GM18909 (cell line): ENCODE results near the gene INF2.

Source experiments
- ATAC-seq: cut with Tn5 transposase; IDR thresholded peaks from one replicate; pipeline ENCODE4 v1.9.1; 2021; ENCODE audit warnings: mild to moderate bottlenecking; ENCODE audit not compliant: unreplicated experiment, poor library complexity

Gene INF2

DNA sequence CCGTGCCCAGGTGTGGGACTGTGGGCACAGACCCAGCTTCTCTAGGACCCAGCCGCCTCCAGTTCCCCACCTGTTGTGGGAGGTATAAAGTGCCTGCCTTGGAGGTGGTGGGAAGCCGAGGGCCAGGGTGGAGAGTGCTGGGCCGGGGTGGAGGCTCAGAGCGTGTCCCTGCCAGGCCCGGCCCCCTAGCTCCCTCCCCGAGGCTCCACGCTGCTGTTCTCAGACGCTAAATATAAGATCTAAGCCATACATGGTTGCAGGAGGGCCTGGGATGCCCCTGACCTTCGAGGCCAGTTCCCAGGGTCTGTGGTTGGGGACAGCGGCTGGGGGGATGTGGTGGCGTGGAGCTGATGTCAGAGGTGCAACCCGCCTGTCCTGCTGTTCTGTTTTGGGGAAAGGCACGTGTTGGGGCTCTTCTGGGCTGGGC lies 10.8 kb downstream of the INF2 start:
- no peak for ATAC-seq

DNA sequence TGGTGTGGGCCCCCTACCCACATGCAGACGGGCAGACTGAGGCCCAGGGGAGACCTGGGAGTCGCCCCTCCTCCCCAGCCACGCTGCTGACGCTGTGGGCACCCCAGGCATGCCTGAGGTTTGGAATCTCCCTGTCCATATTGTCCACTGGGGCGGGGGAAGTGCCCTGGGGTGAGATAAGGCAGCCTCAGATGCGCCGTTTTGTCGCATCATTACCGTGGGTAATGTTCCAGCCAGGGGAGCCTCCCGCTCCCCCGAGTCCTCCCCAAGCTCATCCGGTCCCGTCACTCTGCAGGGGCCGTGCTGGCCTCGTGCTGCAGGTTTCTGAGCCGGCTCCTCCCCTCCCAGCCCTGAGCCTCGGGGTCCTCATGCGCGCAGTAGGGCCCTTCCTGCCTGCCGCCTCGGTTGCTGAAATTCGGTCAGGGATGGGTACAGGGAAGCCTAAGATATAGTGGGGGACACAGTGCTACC lies 11.4 kb downstream of the INF2 start:
- no peak for ATAC-seq

DNA sequence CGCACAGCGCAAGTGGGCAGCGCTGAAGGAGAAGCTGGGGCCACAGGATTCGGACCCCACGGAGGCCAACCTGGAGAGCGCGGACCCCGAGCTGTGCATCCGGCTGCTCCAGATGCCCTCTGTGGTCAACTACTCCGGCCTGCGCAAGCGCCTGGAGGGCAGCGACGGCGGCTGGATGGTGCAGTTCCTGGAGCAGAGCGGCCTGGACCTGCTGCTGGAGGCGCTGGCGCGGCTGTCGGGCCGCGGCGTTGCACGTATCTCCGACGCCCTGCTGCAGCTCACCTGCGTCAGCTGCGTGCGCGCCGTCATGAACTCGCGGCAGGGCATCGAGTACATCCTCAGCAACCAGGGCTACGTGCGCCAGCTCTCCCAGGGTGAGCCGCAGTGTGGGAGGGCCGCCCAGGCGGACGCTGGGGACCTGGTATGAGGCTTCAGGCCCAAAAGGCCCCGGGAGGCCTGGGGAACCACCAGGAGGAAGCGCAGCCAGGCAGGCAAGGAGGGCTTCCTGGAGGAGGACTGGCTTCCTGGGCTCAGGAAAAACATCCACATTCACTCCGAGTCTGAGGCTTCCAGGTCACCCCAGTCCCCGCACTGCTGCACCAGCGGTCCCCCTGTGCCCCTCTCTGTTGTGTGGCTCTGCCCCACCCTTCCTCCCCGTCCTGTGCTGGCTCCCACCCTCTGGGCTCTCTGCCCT lies 12.1 kb downstream of the INF2 start:
- no peak for ATAC-seq

DNA sequence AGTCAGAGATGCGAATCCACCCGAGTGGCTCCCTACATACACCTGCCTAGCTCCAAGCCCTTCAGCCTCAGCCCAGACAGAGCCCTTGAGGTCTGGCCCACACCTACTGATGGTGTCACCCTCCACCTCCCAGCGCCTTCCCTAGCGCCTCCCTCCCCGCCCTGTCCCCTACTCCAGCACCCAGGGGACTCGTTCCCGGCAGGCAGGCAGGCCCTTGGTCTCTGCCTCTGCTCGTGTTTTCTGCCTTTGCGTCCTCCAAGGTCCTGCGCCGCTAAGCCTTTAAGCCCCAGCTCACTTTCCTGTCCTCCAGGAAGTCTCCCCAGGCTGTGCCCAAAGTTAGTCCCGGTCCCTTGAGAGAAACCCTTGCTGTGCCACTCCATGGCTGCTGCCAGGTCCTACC lies 12.7 kb downstream of the INF2 start:
- ATAC-seq = no peak

DNA sequence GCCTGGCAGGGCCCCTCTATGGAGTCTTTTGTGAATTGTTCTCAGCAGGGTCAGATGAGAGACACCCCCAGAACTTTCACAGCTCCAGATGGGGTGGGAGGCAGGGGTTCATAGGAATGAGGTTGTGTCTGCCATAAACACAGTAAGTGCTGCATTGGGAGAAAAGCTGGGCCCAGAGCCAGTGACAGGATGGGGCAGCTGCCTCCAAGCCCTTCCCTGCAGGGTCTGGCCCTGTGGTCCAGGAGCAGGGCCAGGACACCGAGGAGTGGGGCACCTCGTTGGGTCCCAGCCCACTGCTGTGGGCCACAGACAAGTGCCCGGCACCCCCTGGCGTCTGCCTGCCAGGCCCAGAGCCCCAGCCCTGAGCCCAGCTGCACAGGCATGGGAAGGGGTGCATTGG lies 13.3 kb downstream of the INF2 start:
- ATAC-seq = no peak

DNA sequence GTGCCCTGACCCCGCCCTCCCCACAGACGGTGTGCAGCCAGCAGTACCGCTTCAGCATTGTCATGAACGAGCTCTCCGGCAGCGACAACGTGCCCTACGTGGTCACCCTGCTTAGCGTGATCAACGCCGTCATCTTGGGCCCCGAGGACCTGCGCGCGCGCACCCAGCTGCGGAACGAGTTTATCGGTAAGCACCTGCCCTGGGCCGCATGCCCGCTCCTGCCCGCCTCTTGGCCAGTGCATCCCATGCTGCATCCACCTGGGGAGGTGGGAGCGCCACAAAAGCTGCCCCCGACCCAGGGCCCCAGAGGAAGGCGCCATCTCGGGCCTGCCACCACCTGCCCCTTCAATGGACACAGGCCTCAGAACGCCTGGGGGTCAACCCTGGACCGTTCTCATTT lies 13.9 kb downstream of the INF2 start:
- no peak for ATAC-seq

DNA sequence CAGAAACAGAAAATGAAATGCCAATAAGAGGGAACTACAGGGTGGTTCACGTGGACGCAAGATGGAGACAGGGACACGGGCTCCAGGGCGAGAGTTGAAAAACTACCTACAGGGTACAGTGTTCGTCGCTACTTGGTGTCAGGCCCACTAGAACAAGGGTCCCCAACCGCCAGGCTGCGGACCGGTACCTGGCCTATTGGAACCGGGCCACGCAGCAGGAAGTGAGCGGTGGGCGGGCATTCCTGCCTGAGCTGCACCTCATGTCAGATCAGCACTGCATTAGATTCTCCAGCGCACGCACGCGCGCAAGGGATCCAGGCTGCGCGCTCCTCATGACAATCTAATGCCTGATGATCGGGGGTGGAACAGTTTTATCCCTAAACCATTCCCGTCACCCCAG lies 14.8 kb downstream of the INF2 start:
- no peak for ATAC-seq

DNA sequence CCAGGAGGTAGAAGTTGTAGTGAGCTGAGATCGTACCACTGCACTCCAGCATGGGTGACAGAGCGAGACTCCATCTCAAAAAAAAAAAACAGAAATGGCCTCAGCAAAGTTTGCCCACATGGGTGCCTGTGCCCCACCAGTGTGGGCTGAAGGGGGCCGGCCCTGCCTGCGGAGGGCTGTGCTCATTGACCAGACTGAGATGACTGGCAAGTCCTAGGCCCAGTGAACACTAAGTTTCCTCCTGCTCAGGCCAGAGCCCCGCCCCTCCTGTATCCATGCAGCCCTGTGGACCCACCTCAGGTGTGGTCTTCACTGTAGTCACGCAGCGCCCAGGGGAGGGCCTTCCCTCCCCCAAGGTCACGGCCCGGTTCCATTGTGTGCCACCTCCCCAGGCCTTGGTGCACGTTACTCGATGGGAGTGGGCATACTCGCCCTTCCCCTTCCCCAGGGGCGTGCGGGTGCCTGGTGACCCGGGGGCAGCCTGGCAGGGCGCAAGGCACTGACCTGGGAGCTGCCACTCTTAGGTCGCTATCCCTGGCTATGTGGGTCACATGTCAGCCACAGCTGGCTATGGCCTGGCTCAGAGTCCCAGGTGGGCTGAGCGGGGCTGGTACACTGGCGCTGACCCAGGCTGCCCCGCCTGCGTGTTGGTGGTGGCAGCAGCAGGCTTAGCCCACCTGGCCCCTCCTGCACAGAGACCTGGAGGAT lies 16.1 kb downstream of the INF2 start:
- no peak for ATAC-seq

DNA sequence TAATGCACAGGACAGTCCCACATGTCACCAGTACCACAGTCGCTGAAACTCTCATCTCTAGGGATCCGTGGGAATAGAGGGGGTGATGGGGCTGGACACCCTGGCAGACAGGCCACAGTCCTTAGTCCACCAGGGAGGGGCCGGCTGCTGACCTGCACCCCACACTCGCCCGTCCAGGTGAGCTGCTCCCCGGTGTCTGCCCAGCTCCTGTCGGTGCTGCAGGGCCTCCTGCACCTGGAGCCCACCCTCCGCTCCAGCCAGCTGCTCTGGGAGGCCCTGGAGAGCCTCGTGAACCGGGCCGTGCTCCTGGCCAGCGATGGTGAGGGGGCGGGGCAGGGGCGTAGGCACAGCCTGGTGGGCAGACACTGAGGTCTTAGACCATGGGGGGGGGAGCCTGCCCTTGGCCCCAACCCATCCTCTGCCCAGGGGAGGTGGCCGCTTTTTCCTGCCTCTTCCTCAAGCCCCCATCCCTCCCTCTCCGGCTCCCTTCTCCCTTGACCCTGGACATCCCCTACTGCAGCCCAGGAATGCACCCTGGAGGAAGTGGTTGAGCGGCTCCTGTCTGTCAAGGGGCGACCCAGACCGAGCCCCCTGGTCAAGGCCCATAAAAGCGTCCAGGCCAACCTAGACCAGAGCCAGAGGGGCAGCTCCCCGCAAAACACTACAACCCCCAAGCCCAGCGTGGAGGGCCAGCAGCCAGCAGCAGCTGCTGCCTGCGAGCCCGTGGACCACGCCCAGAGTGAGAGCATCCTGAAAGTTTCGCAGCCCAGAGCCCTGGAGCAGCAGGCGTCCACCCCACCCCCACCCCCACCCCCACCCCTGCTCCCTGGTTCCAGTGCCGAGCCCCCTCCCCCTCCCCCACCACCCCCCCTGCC lies 17.6 kb downstream of the INF2 start:
- no peak for ATAC-seq

DNA sequence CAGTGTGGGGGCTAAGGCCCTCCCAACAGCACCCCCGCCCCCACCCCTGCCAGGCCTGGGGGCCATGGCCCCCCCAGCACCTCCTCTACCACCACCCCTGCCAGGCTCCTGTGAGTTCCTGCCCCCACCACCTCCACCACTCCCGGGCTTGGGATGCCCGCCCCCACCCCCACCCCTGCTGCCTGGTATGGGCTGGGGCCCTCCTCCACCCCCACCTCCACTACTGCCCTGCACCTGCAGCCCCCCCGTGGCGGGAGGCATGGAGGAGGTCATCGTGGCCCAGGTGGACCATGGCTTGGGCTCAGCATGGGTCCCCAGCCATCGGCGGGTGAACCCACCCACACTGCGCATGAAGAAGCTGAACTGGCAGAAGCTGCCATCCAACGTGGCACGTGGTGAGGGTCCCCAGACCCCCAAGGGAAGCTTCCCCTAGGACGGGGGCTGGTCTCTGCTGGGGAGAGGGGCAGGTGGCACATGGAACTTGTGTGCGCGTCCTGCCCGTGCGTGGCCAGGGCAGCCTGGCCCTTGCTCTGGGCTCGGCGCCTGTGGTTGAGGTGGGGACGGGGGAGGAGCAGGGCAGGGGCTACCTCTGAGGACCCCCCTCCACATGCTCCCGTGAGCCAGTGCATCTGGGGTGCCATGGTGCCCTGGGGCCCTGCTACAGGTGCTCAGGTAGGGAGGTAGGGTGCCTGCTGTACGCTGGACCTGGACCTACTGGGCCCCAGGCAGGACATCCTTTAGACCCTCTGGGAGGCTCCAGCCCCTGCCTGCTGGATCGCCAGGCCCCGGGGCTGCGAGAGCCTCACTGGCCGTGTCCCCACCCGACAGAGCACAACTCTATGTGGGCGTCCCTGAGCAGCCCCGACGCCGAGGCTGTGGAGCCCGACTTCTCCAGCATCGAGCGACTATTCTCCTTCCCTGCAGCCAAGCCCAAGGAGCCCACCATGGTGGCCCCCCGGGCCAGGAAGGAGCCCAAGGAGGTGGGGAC lies 18.5 kb downstream of the INF2 start:
- ATAC-seq = no peak

DNA sequence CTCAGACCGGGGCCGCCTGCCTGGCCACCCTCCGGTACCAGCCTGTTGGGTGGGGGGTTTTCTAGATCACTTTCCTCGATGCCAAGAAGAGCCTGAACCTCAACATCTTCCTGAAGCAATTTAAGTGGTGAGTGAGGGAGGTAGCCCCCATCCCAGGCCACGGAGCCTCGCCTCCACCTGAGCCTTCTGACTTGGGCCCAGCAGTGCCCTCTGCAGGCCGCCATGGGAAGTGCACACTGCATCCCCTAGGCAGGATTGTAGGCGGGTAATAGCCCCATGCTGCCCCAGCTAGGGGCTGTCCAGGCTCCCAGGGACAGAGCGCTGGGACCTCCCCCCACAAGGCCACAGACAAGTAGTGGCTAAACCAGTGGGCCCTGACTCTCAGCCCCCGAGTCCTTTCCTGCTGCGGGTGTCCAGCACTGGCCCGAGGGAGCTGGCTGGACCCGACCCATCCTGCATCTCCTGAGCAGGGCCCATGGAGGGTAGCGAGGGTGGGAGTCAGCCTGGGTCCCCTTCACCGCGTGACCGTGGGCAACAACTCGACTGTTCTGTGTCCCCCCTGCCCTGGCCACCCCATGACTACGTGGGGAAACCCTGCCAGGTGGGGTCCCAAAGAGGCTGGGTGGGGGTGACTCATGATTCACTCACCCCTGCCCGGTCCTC lies 19.3 kb downstream of the INF2 start:
- ATAC-seq = no peak

DNA sequence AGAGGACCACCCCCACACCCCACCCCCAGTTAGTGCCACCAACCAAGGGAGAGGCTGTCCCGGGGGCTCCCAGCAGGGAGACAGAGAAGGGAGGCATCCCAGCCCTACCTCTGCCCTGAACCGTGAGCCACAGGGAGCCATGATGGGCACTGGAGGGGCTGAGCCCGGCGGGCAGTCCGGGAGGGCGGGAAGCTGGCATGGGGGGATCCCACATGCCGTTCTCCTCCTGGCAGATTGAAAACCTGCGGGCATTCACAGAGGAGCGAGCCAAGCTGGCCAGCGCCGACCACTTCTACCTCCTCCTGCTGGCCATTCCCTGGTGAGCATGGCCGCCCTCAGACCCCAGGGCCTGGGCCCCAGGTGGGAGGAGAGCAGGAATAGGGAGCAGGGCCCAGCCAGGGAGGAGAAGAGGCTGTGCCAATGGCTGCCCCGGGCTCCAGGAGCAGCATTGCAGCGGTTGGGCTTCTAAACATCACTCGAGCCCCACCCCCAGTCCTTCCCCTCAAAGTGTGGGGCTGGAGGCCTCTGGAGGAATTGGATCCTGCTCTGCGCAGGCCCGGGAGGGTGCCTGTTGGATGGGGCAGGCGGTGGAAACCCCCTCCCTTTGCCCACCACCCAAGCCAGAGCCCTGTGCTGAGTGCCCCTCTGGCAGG lies 20.1 kb downstream of the INF2 start:
- ATAC-seq = no peak

DNA sequence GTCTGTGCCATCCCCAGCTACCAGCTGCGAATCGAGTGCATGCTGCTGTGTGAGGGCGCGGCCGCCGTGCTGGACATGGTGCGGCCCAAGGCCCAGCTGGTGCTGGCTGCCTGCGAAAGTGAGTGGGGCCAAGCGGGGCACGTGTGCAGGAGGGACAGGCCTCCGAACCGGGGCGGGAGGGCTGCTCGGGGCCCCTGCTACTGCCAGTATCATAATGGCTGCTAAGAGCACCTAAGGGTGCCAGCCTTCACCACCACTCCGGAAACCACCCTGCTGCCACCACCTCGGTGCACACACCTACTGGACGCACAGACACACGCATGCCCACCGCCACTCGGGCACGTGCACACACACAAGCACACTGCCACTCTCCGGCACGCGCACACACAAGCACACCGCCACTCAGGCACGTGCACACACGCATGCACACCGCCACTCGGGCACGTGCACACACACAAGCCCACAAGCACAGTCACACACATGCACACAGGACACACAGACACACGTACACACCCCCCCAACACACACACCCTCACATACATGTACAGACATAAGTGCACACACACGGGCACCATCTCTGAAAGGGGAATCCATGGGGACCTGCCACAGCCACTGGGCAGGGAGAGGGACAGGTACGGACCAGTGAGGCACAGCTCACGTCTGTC lies 20.8 kb downstream of the INF2 start:
- no peak for ATAC-seq

DNA sequence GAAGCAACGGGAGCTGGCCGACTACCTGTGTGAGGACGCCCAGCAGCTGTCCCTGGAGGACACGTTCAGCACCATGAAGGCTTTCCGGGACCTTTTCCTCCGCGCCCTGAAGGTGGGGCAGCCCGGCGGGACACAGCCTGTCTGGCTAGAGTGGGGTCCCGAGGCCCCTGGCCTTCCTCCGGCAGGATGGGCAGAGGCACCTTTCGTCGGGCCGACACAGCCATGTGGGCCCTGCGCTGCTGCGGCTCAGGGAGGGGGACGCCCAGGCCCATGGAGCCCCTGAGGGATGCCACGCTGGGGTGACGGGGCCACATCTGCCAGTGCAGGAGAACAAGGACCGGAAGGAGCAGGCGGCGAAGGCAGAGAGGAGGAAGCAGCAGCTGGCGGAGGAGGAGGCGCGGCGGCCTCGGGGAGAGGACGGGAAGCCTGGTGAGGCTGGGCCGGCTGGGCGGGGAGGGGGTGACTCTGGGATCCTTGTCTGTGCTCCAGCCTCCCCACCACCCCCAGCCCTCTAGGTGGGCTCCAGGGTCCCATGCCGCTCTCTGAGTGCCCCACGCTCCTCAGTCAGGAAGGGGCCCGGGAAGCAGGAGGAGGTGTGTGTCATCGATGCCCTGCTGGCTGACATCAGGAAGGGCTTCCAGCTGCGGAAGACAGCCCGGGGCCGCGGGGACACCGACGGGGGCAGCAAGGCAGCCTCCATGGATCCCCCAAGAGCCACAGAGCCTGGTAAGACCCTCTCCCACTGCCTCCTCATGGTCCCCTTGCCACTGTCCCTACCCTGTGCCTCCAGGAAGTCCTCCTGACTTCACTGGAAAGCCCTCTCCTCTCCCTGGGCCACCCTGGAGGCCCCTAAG lies 23.7 kb downstream of the INF2 start:
- no peak for ATAC-seq

DNA sequence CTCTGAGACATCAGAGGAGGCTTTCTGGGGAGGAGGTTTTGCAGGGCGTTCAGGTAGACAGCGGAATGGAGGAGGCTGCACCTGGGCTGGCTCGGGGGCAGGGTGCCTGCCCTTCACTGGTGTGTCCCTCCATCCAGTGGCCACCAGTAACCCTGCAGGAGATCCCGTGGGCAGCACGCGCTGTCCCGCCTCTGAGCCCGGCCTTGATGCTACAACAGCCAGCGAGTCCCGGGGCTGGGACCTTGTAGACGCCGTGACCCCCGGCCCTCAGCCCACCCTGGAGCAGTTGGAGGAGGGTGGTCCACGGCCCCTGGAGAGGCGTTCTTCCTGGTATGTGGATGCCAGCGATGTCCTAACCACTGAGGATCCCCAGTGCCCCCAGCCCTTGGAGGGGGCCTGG lies 24.6 kb downstream of the INF2 start:
- ATAC-seq = no peak

DNA sequence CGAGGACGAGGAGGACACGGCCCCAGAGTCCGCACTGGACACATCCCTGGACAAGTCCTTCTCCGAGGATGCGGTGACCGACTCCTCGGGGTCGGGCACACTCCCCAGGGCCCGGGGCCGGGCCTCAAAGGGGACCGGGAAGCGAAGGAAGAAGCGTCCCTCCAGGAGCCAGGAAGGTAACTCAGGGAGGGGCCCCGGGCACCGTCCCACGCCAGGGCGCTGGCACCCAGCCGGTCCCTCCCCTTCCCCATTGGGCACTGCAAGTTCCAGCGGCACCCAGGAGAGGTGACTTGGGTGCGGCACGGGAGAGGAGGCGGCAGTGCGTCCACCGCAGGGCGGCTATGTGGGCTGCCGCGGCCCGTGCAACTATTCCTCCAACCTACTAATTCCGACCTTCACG lies 25.3 kb downstream of the INF2 start:
- no peak for ATAC-seq

DNA sequence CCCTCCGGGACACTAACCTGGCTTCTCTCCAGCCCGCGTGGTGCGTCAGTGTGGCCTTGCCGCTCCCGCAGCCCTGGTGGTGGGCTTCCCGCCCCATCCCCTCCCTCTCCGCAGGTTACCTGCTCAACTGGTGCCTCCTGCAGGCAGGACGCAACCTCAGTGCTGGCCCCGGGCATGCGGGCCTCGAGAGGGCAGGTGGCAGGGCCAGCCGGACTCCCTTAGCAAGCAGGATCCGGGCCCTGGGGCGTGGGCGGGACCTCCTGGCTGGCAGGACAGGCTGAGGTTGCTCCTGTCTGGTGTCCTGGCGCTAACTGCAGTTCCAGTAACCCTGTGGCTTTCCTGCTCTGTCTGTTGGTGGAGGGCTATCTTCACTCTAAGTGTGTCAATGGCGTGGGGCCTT lies 26.0 kb downstream of the INF2 start:
- ATAC-seq = no peak

DNA sequence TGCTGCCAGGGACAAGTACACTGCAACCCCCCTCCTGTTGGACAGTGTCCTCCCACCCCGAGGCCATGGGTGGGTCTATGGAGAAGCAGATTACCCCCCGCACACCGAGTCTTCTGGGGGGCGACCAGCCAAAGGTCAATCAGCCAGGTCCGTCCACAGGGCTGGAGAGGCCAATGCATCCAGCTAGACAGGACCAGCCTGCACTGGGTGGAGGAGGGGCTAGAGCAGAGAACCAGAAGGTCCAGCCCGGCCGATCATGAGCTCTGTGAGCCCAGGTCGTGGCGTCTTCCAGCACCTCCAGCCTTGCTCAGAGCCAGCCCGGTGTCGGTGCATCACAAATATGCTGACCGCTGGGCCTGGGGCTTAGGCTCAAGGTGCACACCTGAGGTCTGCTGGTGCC lies 26.5 kb downstream of the INF2 start:
- ATAC-seq = no peak
